Left cardiac atrium (tissue), 4 donors: Measurements from ENCODE around the gene EEF1AKMT3. TPM values are rescaled to one million over a fixed set of nuclear protein-coding genes. Genes with fewer than 3 reads are reported as not detected.
A peak's percentile ranks its signal among the peaks of the same experiment; 100 is the strongest.

Experiments
- ATAC-seq, 2 donors: fragments of 200-7000 bp; cut with Tn5 transposase; one replicate each; pipeline ENCODE4 v1.9.1; 2020; ENCODE audit warnings: mild to moderate bottlenecking in 2 of 2, moderate library complexity in 2 of 2
- DNase-seq: peaks from one replicate; pipeline ENCODE4 v3.0.0-alpha.2; 2020
- intact Hi-C, 2 donors: fragments of 100-400 bp; cut with DNase I; formaldehyde crosslinking; loops; one replicate each; pipeline versions ENCODE4 v1.14.1 to v1.15.1; 2022 to 2023
- total RNA-seq, 2 donors: library from RNA; stranded (reverse); fragmentation: NEBNext Ultra II Directional; extraction: Animal tissue kit (Norgen Biotek cat#: 25700); gene quantifications; one replicate each; pipeline ENCODE4 v1.2.1, GENCODE V29; 2021
- donor health status: DM: no; HTN: yes; CAD: no.
- donor health status: DM: no; HTN: yes; CAD: no; lungs with severe emphysema.
- donor health status: DM: yes; HTN: yes; CAD: no.
- donor health status: Dilated cardiomyopathy.

EEF1AKMT3 gene
- total RNA-seq, 2 donors from 2014 or later: 2.9 to 3.3 TPM

GRCh38 chr12:57745485-57745881 is 26.9 kb upstream of the EEF1AKMT3 start:
- DNase-seq: no peak
- intact Hi-C loops: no loop called here
- ATAC-seq: peak; percentile 2 to 11

GRCh38 chr12:57746025-57746424 is 26.4 kb upstream of the EEF1AKMT3 start:
- DNase-seq (no peak), ATAC-seq (no peak)
- intact Hi-C loops: no loop called here

- DNase-seq (no peak), ATAC-seq (no peak)
- intact Hi-C loops: no loop called here
Observed at GRCh38 chr12:57749061-57749460, 23.4 kb upstream of the EEF1AKMT3 start.

- intact Hi-C loops: no loop called here
- ATAC-seq: no peak
- DNase-seq: no peak
Observed at GRCh38 chr12:57750561-57751431, 21.6 kb upstream of the EEF1AKMT3 start.

- DNase-seq (no peak), ATAC-seq (no peak)
- intact Hi-C loops: no loop called here
Observed at GRCh38 chr12:57751432-57751787, 21.0 kb upstream of the EEF1AKMT3 start.

DNA sequence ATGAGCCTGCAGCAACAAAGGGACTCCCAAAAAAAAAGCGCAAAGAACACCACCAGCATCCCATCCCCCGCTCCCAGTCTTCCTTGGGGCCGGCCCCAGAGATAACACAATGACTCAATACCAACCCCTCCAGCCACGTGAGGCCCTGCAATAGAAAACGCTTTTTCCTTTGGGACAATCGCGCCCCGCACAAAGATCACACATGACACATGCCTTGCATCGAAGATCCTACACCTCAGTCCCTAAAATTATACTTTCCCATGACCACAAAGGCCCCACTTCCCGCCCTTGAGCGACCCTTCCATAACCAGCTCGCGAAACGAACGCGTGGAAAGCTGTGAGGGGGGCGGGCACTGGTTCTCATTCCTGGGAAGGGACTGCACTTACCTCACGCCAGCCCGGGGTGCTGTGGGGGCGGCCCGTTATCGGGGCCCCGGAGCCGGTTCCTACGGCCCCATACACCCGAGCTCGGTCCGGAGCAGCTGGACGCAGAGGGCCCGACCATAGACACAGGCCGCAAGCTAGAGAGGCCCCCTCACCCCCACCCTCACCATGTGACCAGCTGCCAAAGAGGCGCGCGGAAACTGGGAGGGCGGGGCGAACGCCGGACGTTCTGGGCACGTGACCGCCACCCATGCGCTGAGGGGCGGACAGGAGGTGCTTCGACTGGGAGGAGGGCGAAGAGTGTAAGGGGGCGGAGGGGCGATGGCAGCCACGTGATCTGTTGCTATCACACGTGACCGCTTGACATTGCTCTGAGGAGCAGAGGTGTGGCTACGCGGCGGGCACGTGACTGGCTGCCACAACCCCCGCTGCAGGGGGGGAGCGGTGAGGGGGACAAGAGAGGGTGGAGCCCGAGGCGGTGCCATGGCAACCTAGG is 20.4 kb upstream of the EEF1AKMT3 start, which contains the start of gene CDK4:
Gene CDK4, minus strand, starts transcription at position 523 of the 880 bp plus-strand sequence. CDS start 593 bp downstream, outside the sequence.
- peak; percentile 99 for DNase-seq
- intact Hi-C loops: no loop called here
- peak; percentile 92 to 93 for ATAC-seq

DNA sequence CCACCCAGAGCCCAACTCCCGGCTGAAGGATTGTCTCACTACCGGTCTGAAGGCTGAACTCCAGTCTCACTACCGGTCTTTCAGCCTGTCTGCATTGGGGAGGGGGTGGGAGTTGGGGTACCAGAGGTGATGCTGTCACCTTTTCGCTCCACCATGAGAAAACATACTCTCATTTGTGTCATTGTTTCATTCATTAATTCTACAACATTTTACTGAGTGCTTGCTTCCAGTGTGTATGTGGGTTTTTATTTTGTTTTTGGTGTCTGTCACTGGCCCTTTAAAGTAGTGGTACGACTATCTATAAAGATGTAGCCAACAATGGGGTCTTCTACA is 19.8 kb upstream of the EEF1AKMT3 start:
- intact Hi-C loops: no loop called here

GRCh38 chr12:57753756-57754337 is 18.6 kb upstream of the EEF1AKMT3 start:
- intact Hi-C loops: no loop called here
- ATAC-seq: no peak
- no peak for DNase-seq

More for the DNA sequence above, 19.8 kb upstream of the EEF1AKMT3 start:
- ATAC-seq: no peak
- DNase-seq: no peak

- intact Hi-C loops: no loop called here
- DNase-seq (peak; percentile 62), ATAC-seq (peak in 1 of 2 donors; percentile 4)
Observed at GRCh38 chr12:57754411-57755193, 17.8 kb upstream of the EEF1AKMT3 start, which contains the start of gene MARCHF9. MARCHF9 (plus strand) TSS chr12:57755103; CDS start chr12:57755529, 426 bp downstream.

DNA sequence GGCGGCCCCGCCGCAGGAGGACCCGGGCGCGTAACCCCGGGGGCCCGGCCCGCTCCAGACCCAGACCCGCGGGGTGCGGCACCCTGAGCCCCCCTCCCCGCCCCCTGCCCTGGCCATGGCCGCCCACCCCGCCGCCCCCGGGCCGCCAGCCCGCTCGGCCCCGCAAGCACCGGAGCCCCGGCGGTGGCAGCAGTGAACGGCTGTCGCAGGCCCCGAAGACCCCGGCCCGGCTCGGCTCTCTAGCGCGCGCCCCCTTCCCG is 17.3 kb upstream of the EEF1AKMT3 start:
- DNase-seq: no peak
- ATAC-seq: no peak
- intact Hi-C loops: no loop called here

GRCh38 chr12:57755454-57756372 is 16.7 kb upstream of the EEF1AKMT3 start:
- DNase-seq (no peak), ATAC-seq (no peak)

DNA sequence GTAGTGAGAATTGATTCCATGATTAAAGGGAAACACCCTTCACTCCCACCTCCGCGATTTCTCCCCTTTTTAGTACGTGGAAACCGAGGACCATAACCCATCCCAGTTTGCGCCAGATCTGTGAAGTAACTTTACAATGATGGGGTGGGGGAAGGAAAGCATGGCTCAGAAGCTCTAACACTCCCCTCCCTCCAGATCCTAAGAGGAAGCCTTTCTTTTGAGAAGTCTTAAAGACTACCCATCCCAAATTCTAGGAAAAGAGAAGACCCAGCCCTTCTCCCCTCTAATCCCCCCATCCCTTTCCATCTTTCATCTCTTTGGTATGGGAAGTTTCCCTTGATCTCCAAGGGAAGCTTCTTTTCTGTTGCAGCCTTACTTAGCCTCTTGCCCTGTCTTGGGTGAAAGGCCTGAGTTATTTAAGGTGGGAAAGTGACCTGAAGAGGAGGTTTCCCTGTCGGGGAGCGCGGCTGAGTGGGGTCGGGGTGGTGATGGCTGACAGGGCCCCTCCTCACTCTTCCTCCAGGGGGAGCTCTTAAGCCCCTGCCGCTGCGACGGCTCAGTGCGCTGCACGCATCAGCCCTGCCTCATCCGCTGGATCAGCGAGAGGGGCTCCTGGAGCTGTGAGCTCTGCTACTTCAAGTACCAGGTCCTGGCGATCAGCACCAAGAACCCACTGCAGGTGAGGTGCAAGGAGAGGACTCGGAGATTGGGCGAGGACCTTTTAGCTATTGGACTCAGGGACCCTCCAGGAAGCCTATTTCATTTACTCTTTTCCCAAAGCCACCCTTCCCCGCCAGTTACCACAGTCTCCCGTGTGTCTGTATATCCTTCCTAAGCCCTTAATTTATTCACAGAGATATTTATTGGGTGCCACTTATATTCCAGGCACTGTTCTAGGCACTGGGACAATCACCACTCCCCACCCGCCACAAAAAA is 15.7 kb upstream of the EEF1AKMT3 start:
- intact Hi-C loops: no loop called here
- no peak for ATAC-seq
- DNase-seq: no peak

More at GRCh38 chr12:57755454-57756372, 16.7 kb upstream of the EEF1AKMT3 start:
- intact Hi-C loops: no loop called here

GRCh38 chr12:57757771-57758170 is 14.6 kb upstream of the EEF1AKMT3 start:
- DNase-seq: no peak
- intact Hi-C loops: no loop called here
- no peak for ATAC-seq

DNA sequence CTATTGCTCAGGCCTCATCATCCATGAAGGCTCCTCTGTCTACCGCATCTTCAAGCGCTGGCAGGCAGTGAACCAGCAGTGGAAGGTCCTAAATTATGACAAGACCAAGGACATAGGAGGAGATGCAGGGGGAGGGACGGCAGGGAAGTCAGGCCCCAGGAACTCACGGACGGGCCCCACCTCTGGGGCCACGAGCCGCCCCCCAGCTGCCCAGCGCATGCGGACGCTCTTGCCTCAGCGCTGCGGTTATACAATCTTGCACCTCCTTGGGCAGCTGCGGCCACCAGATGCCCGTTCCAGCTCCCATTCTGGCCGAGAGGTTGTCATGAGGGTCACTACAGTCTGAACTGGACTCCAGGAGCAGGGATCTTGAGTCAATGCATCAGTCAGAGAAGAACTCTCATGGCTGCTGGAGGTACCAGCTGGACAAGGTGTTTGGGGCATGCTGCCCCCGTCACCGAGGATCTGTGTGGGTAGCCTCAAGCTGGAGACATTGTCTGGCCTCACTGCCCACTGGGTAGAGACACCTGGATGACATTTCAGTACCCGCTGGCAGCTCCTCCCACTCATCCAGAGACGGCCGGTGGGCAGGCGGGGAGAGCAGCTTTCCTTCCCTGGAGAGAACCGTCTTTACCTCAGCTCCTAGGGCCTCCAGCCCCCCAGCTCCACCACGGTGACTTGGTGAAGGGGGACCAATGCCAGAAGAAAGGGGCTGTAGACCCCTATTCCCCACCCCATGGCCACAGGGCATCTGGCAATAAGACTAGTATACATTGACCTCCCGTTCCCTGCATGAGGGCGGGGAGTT is 13.7 kb upstream of the EEF1AKMT3 start:
- intact Hi-C loops: no loop called here
- ATAC-seq (no peak), DNase-seq (no peak)

GRCh38 chr12:57759360-57759980 is 12.9 kb upstream of the EEF1AKMT3 start:
- ATAC-seq (no peak), DNase-seq (no peak)
- intact Hi-C loops: no loop called here
